ENCODE measurements around the gene MALRD1. TPM values are rescaled to one million over a fixed set of nuclear protein-coding genes. Genes with fewer than 3 reads are reported as not detected.

Gene MALRD1
- total RNA-seq, 1 experiment from 2014 or later = not detected

DNA sequence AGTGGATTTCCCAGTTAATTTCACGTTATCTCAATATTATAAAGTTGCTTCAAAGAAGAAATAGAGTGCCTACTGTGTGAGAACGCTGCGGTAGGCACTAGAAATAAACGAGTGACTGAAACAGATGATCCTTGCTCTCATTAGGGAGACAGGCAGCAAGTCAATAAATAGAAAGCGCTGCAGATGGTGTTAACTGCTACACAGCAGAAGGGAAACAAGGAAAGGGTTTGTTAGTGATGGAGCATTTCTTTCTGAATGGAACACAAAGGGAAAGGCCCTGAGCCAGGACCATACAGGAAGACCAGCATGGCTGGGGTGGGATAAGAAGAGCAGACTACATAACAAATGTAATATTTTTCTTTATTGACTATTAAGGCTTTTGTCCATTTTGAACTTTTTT, 235.2 kb downstream of the MALRD1 start:
- POLR2A ChIA-PET = no interaction called here
- ATAC-seq (no peak), DNase-seq (ENCODE audit: low read depth, low spot score) (no peak)
- Histone ChIP-seq H3K27me3 (ENCODE audit: control insufficient read depth, insufficient read depth, low read length) (no peaks in the 10 kb centered on the region), H3K27ac (ENCODE audit: low read length) (no peak overlapping the region), H3K36me3 (ENCODE audit: control insufficient read depth, insufficient read depth, low read length) (no peaks in the 10 kb centered on the region), H3K9me3 (ENCODE audit: control insufficient read depth, insufficient read depth, low read depth, low read length) (no peaks in the 10 kb centered on the region), H3K4me3 (ENCODE audit: low read depth in 2 of 2, low read length in 2 of 2) (no peak overlapping the region), H3K4me1 (ENCODE audit: control insufficient read depth, insufficient read depth, low read length) (no peaks in the 10 kb centered on the region)
- in situ Hi-C loops (cut with HindIII; ENCODE audit: low pct_unique_long_range_greater_than_20kb, low sequenced_read_pairs) = no loop called here
- BruUV-seq (replicated peaks) = no TSS peak
- intact Hi-C loops (cut with micrococcal nuclease; ENCODE audit: unreplicated experiment) = no loop called here
- TF ChIP-seq, protein P1, sequence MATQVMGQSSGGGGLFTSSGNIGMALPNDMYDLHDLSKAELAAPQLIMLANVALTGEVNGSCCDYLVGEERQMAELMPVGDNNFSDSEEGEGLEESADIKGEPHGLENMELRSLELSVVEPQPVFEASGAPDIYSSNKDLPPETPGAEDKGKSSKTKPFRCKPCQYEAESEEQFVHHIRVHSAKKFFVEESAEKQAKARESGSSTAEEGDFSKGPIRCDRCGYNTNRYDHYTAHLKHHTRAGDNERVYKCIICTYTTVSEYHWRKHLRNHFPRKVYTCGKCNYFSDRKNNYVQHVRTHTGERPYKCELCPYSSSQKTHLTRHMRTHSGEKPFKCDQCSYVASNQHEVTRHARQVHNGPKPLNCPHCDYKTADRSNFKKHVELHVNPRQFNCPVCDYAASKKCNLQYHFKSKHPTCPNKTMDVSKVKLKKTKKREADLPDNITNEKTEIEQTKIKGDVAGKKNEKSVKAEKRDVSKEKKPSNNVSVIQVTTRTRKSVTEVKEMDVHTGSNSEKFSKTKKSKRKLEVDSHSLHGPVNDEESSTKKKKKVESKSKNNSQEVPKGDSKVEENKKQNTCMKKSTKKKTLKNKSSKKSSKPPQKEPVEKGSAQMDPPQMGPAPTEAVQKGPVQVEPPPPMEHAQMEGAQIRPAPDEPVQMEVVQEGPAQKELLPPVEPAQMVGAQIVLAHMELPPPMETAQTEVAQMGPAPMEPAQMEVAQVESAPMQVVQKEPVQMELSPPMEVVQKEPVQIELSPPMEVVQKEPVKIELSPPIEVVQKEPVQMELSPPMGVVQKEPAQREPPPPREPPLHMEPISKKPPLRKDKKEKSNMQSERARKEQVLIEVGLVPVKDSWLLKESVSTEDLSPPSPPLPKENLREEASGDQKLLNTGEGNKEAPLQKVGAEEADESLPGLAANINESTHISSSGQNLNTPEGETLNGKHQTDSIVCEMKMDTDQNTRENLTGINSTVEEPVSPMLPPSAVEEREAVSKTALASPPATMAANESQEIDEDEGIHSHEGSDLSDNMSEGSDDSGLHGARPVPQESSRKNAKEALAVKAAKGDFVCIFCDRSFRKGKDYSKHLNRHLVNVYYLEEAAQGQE (IDR thresholded peaks at IDR 0.05; ENCODE audit: insufficient read depth in 1 of 2, low read depth in 2 of 2, low read length in 1 of 2) = no peak
- TF ChIP-seq, protein P2, sequence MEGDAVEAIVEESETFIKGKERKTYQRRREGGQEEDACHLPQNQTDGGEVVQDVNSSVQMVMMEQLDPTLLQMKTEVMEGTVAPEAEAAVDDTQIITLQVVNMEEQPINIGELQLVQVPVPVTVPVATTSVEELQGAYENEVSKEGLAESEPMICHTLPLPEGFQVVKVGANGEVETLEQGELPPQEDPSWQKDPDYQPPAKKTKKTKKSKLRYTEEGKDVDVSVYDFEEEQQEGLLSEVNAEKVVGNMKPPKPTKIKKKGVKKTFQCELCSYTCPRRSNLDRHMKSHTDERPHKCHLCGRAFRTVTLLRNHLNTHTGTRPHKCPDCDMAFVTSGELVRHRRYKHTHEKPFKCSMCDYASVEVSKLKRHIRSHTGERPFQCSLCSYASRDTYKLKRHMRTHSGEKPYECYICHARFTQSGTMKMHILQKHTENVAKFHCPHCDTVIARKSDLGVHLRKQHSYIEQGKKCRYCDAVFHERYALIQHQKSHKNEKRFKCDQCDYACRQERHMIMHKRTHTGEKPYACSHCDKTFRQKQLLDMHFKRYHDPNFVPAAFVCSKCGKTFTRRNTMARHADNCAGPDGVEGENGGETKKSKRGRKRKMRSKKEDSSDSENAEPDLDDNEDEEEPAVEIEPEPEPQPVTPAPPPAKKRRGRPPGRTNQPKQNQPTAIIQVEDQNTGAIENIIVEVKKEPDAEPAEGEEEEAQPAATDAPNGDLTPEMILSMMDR (IDR thresholded peaks at IDR 0.05) = no peak
- no peak for TF ChIP-seq TCF7L2 (IDR thresholded peaks at IDR 0.05; ENCODE audit: low read depth, low read length)
- no peak for TF ChIP-seq POLR2AphosphoS5 (IDR thresholded peaks at IDR 0.05; ENCODE audit: low read depth, low read length)
- no peak for TF ChIP-seq SIN3A (IDR thresholded peaks at IDR 0.05; ENCODE audit: borderline replicate concordance, insufficient read depth, low read depth, low read length)
- CTCF ChIA-PET = no interaction called here

DNA sequence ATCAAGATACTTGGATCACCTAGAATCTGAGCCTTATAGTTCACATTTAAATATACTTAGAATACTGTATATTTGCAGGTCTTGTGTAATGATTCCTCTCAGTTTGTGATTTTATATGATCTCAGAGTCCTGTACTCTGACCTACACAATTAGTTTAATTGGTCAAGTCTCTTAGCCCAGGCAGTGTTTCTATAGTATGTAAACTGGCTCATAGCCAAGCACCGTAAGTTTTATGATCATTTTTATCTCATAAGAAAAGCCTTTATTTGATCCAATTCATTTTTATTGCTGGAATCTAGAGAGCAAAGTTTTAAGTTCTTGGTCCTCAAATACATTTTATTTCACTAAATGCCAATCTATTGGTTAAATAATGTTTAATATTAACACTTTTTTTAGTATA, 242.2 kb downstream of the MALRD1 start:
- Histone ChIP-seq H3K4me1 (ENCODE audit: control insufficient read depth, insufficient read depth, low read length) (no peaks in the 10 kb centered on the region), H3K27ac (ENCODE audit: low read length) (no peak overlapping the region), H3K36me3 (ENCODE audit: control insufficient read depth, insufficient read depth, low read length) (no peaks in the 10 kb centered on the region), H3K27me3 (ENCODE audit: control insufficient read depth, insufficient read depth, low read length) (no peaks in the 10 kb centered on the region), H3K4me3 (ENCODE audit: low read depth in 2 of 2, low read length in 2 of 2) (no peak overlapping the region), H3K9me3 (ENCODE audit: control insufficient read depth, insufficient read depth, low read depth, low read length) (no peaks in the 10 kb centered on the region)
- ATAC-seq (no peak), DNase-seq (ENCODE audit: low read depth, low spot score) (no peak)
- in situ Hi-C loops (cut with HindIII; ENCODE audit: low pct_unique_long_range_greater_than_20kb, low sequenced_read_pairs) = no loop called here
- BruUV-seq (replicated peaks) = no TSS peak
- POLR2A ChIA-PET = no interaction called here
- TF ChIP-seq TCF7L2 (IDR thresholded peaks at IDR 0.05; ENCODE audit: low read depth, low read length) (no peak), SIN3A (IDR thresholded peaks at IDR 0.05; ENCODE audit: borderline replicate concordance, insufficient read depth, low read depth, low read length) (no peak)
- TF ChIP-seq, protein P1 (IDR thresholded peaks at IDR 0.05; ENCODE audit: insufficient read depth in 1 of 2, low read depth in 2 of 2, low read length in 1 of 2) = no peak
- CTCF ChIA-PET = no interaction called here
- intact Hi-C loops (cut with micrococcal nuclease; ENCODE audit: unreplicated experiment) = no loop called here

All from Panc1 (cell line).